Measurements from ENCODE around the gene AFDN. TPM values are rescaled to one million over a fixed set of nuclear protein-coding genes. Genes with fewer than 3 reads are reported as not detected.

Gene AFDN
- polyA plus RNA-seq, 1 of the 3 experiments (the other 2 are of a cell fraction) = 25.1 TPM

- no peak for TF ChIP-seq FOXM1 (IDR thresholded peaks at IDR 0.05; ENCODE audit: low read depth)
- no peak for TF ChIP-seq TEAD4 (IDR thresholded peaks at IDR 0.05; ENCODE audit: borderline replicate concordance, insufficient read depth)
- TF ChIP-seq EP300 (IDR thresholded peaks at IDR 0.05; ENCODE audit: borderline replicate concordance in 1 of 2, low read depth in 1 of 2, low read length in 1 of 2) = peak in 1 of 2 experiments; percentile 5; a peak in 1 of 4 replicates
- peak; percentile 38; the same call in 1 of the 2 replicates for TF ChIP-seq GATA2 (CRISPR knock-in tag; IDR thresholded peaks at IDR 0.05)
- TF ChIP-seq EZH2phosphoT487 (IDR thresholded peaks at IDR 0.05; ENCODE audit: borderline replicate concordance, low read depth) = no peak
- TF ChIP-seq TAF1 (IDR thresholded peaks at IDR 0.05; ENCODE audit: borderline replicate concordance, low read depth, low read length) = no peak
- TF ChIP-seq ZBTB33 (IDR thresholded peaks at IDR 0.05; ENCODE audit: borderline replicate concordance, low read depth) = no peak
- TF ChIP-seq POLR2AphosphoS5 (IDR thresholded peaks at IDR 0.05; ENCODE audit: low read depth, low read length) = no peak
- TF ChIP-seq JUND (IDR thresholded peaks at IDR 0.05) = no peak
- peak; percentile 49; the same call in 1 of the 2 replicates for TF ChIP-seq RCOR1 (IDR thresholded peaks at IDR 0.05; ENCODE audit: low read length)
- WGBS (ENCODE audit: low lambda C conversion rate) = 66% methylated on average over 3 of the region's 3 CpGs
- POLR2A ChIA-PET = no interaction called here
- Histone ChIP-seq H3K79me2 (ENCODE audit: insufficient read depth) (no peaks in the 10 kb centered on the region), H3K9me3 (no peaks in the 10 kb centered on the region), H3K4me1 (ENCODE audit: control insufficient read depth in 1 of 2, insufficient read depth in 2 of 2, low read depth in 1 of 2, low read length in 1 of 2) (peaks cover 0 to 5% of the 10 kb centered on the region in 2 experiments; a peak in 2 of 4 replicates), H3K36me3 (replicated peaks in 1 of 2; ENCODE audit: control insufficient read depth in 1 of 2, insufficient read depth in 2 of 2, low read length in 1 of 2) (peaks cover 33 to 71% of the 10 kb centered on the region in 2 experiments), H3K4me2 (no peak overlapping the region), H3K9ac (no peak overlapping the region), H2AFZ (ENCODE audit: low read depth) (no peak overlapping the region), H3K9me2 (no peaks in the 10 kb centered on the region), H3K27ac (ENCODE audit: low read depth in 2 of 2, low read length in 1 of 2) (no peak overlapping the region), H4K20me1 (ENCODE audit: insufficient read depth) (no peaks in the 10 kb centered on the region), H3K4me3 (ENCODE audit: low read depth in 2 of 2, low read length in 1 of 2) (no peak overlapping the region), H3F3A (replicated peaks; ENCODE audit: insufficient read depth) (no peaks in the 10 kb centered on the region), H3K27me3 (ENCODE audit: insufficient read depth) (no peaks in the 10 kb centered on the region)
- CTCF ChIA-PET = interaction anchor here (1.1 to 1.4 kb wide), 2 partner anchors 16 to 132 kb away, joined by 3 read pairs; no protein-coding TSS in a partner anchor
- DNase-seq = peak; percentile 49
Observed at GRCh38 chr6:167913699-167914098, 87.0 kb downstream of the AFDN start.

- Histone ChIP-seq H3K36me3 (replicated peaks in 1 of 2; ENCODE audit: control insufficient read depth in 1 of 2, insufficient read depth in 2 of 2, low read length in 1 of 2) (peaks cover 39 to 85% of the 10 kb centered on the region in 2 experiments), H3K9me2 (no peaks in the 10 kb centered on the region), H3K27me3 (ENCODE audit: insufficient read depth) (no peaks in the 10 kb centered on the region), H3K9ac (no peak overlapping the region), H3K4me2 (no peak overlapping the region), H2AFZ (ENCODE audit: low read depth) (no peak overlapping the region), H3K27ac (ENCODE audit: low read depth in 2 of 2, low read length in 1 of 2) (no peak overlapping the region), H3K4me3 (ENCODE audit: low read depth in 2 of 2, low read length in 1 of 2) (no peak overlapping the region), H3F3A (replicated peaks; ENCODE audit: insufficient read depth) (no peaks in the 10 kb centered on the region), H4K20me1 (ENCODE audit: insufficient read depth) (no peaks in the 10 kb centered on the region), H3K79me2 (ENCODE audit: insufficient read depth) (no peaks in the 10 kb centered on the region), H3K9me3 (no peaks in the 10 kb centered on the region), H3K4me1 (ENCODE audit: control insufficient read depth in 1 of 2, insufficient read depth in 2 of 2, low read depth in 1 of 2, low read length in 1 of 2) (peaks cover 0 to 5% of the 10 kb centered on the region in 2 experiments; a peak in 2 of 4 replicates)
- ChIA-PET POLR2A (no interaction called here), CTCF (interaction anchor here (0.8 kb wide), 1 partner anchor 13 kb away, joined by 3 read pairs; no protein-coding TSS in a partner anchor)
- no peak for TF ChIP-seq GABPA (IDR thresholded peaks at IDR 0.05; ENCODE audit: low read depth)
- no peak for DNase-seq
- WGBS (ENCODE audit: low lambda C conversion rate) = 98% methylated on average over 10 of the region's 10 CpGs
Observed at GRCh38 chr6:167915139-167915538, 88.4 kb downstream of the AFDN start.
